Stimulated activated CD4-positive, alpha-beta T cell treated with anti-CD3 and anti-CD28 coated beads, Interleukin-1b, Interleukin-23, amount 100 ng/mL, for 24 hours (primary cell): ENCODE results near the gene RALGPS1.

Source experiments
- DNase-seq, 4 experiments: peaks; one replicate each; pipeline ENCODE4 v3.0.0-alpha.2; 2020; ENCODE audit warnings: low read depth in 4 of 4, low spot score in 1 of 4

RALGPS1 gene

DNA sequence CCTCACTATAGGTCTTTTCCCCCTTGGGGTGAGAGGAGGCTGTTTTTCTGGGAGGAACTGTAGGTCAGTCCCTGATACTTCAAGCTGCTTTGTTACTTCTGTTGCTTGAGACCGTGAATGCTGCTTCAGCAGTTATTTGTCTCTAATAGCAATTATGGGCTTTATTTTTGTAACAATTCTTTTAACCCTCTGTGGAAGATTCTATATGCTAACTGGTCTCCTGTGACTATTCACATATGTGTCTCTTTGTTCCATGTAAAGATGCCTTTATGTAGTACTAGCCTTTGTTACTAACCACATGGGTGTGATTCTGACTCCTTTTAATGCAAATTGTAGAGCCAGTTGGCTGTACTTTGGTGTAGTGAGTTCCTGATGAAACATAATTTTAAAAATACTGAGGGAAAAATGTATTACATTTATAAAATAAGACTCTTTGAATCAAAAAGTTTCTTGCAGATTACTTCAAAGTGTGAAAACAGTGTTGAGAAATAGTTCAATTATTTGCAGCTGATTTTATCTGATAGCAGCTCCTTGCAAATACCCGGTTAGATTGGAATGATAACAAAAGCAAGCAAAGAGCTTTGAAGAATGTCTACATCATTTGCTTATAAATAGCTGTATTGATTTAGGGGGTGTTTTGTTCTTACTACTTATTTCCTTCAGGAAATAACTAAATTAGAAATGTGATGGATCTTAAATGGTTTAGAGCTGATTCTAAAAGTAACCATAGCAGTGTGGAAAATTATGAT is 161.2 kb downstream of the RALGPS1 start:
- no peak for DNase-seq

DNA sequence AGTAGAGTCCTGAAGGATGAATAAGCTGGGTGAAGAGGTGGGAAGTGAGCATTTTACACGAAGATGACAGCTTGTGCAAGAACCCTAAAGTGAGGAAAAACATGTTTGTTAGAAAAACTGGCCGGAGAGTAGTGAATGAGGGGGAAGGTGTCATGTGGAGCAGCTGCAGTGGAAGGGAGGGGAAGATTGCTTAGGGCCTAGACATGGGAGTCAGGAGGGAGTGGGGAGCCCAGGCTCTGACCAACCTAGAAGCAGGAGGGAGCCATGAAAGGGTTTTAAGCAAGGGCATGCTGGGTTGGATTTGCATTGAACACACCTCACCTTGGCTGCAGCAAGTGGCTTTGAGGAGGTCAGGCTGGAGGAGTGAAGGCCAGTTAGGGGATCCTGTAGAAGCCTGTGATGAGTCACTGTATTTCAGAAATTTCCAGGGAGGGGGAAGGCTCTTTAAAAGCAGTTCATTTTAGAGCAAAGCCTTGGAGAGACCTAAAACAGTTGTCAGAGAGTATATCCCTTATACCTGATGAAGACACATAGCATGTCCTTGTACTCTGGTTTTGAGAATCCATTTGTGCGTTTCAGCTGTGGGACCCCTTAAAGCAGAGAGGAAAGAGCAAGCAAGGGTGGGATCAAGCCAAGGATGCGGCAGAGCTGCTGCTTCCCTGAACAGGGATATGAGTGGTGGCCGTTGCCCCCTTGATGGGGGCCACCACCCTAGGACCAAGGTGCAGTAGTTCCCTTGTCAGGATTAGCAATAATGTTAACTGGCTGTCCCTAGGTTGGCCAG is 162.5 kb downstream of the RALGPS1 start:
- no peak for DNase-seq

DNA sequence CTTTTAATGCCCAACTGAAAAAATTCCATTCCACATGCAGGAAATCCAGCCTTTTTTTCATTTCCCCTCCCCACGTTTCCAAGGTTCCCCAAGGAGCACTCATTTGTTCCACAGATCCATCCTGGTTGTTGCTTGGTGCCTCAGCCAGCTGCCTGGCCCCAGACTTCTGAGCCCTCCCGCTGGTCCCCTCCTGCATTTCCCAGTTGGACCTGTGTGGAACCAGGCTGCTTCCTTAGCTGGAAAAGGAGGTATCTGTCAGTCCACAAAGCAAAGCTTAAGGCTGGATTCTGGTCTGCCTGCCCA is 163.0 kb downstream of the RALGPS1 start:
- no peak for DNase-seq

- DNase-seq: no peak
These were observed 163.8 kb downstream of the RALGPS1 start for GRCh38 chr9:127078336-127078735.

GRCh38 chr9:127078988-127079387 is 164.4 kb downstream of the RALGPS1 start:
- no peak for DNase-seq

- DNase-seq: no peak
These were observed 165.0 kb downstream of the RALGPS1 start for GRCh38 chr9:127079446-127080140.

GRCh38 chr9:127081250-127082185 is 166.9 kb downstream of the RALGPS1 start:
- DNase-seq: no peak

DNA sequence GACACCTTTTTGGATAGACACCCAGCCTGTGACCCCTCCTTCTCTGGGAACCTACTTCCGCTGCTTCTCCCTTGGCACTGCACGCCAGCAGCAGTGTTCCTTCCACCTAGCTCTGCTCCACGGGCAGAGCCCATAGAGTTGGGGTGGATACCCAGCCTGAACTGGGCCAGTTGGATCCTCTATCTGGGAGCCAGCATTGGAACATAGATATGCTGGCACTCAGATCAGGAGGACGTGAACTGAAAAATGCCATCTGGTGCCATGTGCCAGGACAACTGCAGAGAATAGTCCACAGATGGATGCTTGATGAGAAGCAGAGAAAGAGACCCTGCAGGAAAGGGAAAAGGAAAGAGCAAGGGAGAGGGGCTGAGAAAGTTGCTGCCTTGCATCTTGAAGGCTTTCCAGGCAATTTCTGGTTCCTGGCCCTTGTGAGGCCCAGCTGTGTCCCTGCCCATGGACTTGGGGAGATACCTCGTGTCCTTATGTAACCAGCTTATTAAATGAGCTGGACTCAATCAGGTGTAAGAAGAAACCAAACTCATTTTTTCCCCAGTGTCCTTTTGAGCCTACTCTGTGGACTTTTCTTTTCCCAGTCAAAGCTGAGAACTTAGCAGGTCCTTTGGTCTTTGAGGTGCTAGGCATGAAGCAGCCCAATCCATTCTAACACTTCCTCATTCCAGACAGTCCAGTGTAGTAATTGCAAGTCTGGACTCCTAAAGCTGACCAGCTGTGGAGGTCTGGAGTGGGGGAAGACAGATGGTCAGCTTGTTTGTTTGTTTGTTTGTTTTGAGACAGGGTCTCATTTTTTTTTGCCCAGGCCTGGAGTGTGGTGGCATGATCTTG is 168.8 kb downstream of the RALGPS1 start:
- no peak for DNase-seq

DNA sequence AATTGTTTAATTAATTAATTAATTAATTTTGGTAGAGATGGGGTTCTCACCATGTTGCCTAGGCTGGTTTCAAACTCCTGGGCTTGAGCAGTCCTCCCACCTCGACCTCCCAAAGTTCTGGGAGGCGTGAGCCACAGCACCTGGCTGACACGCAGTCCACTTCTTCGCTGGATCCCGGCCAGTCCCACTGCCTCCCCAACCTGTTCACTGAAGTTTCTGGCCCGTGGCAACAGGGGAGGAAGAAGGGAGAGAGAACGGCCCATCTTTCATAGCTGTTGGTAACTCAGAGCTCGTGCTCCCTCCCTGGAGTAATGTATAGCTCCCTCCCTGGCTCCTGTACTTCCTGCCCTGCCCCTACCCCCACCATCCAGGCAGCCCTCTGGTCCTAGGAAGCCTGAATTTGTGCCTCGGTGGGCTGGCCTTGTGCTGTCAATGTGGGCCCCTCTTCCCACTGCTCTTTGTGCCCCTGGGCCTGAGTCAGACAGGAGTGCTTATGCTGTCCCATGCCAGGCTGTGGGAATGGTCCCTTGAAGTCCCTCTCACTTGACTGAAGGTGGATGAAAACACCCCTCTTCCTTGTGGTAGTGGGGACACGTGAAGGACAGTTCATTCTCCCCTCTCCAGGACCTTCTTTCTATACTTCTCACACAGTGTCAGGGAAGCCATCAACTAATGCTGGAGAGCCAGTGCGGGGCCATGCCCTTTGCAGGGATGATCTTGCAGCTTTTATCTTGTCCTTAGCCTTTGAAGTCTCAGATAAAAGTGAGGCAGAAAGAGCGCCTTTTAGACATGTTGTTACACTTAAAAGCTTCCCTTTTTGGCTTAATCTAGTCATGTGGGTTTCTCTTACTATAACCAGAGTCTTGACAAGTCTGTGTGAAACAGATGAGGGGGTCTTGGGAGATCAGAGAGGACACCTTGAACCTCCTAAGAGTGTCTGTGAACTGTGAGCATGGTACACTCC is 169.8 kb downstream of the RALGPS1 start:
- no peak for DNase-seq

DNA sequence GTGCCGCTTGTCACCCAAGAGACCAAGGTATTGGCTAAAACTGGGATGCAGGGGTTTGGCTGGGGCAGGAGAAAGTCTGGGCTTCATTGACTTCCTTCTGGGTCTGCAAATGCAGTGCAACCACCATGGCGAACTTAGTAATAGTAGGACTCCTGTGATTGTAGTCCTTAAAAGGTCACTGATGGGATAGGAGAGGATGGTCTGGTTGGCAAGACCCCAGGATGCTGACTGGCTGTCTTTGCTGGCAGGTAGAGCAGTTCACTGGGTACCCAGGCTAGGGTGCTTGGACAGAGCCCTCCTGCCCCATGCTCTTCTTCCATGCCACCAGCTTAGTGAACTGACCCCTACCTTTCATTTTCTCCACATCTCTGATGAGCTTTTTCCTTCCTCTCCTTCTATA is 170.6 kb downstream of the RALGPS1 start:
- no peak for DNase-seq

DNA sequence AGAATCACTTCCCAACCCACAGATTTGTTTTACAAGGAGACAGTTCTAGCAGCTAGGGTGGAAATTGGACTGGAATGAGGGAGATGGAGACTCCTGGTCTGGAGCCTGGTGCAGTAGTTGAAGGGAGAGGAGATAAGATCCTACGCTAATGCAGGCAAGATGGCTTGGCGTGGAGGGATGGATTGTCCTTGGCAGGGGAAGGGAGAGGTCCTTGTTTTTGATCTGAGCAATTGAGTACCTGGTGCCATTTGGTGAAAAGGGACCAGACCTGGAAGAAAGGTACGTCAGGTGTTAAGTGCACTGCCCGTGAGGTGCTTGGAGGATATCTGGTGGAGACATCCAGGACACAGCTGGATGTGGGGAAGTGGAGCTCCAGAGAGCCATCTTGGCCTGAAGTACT is 172.2 kb downstream of the RALGPS1 start:
- DNase-seq: no peak

DNA sequence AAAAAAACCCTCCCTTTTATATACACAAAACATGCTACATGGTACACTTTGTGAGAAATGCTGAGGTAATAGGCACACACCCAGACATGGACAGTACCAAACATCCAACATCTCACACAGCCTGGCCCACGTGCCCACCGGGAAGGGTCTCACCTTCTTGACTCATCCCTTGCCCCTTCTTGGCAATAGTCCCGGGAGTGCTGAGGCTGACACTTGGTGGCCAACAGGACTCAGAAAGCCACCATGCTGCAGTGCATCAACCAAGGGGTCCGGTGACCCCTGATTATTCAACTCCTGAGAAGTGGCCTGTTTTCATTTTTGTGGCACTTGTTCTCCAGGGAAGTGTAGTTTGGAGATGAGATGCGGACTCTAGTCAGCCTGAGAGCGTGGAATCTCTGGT is 172.8 kb downstream of the RALGPS1 start:
- no peak for DNase-seq

- DNase-seq: no peak
These were observed 173.3 kb downstream of the RALGPS1 start for GRCh38 chr9:127087836-127088235.

DNA sequence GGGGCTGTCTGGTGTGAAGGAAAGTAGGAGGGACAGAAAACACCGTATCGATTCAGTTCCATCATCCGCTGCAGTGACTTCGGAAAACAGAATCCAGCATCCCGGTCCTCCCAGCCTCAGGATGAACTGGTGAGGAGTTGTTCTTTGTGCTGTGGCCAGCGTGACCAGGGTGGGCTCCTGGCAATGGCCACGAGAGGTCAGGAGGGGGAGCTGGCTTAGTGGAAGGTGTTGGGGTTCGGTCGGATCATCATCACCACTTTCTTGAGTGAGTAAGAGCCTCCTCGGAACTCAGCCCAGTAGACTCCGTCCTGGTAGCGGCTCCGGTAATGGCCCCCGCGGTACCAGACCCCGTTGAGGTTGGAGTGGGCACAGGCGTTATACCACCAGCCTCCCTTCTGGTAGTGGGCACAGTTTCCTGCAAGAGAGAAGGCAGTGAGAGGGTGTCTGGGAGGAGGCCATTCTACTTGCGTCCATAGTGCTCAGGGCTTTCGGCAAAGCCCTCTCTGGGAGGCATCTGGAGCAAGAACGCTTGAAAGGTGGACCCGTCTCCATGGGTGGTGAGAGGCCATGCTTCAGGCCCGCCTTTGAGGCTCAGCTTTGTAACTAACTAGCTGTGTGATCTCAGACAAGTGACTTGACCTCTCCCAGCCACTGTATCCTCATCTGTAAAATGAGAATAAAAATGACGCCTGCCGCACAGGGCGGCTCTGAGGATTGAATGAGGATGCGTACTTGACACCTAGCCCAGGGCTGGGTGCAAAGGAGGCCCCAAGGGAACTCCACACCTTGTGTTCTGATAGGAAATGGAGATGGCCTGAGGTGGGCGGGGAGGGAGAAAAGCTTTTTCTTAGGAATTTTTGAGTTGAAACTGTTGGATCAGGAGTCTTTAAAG is 174.4 kb downstream of the RALGPS1 start:
- DNase-seq: no peak

GRCh38 chr9:127089631-127090081 is 175.1 kb downstream of the RALGPS1 start:
- no peak for DNase-seq

DNA sequence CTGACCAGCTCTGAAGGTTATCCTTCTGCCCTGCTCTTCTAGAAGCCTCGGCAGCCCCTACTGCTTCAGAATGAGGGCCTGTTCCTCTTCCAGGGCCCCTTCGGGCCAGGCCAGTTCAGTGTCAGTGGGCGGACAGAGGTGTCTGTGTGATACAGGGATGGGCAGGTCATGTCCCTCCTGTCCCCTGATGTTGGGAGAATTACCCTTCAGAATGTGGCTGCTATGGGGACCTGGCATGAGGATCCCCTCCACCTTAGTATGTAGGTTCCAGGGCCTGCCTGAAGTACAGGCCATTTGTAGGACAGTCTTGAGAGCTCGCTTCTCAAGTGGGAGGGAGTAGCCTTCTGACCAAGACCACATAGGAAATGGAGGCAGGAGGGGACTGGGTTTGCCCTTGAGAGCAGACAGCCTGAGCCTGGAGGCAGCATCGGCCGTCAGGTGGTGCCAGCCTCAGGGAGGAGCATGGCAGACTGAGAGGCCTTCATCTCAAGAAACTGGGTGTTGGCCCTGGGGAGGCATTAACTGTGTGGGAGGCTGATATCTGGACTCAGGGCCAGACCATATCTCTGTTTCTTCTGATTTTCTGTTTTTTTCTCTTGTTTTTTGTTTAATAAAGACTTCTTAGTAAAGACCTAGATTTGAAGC is 175.9 kb downstream of the RALGPS1 start:
- no peak for DNase-seq

DNA sequence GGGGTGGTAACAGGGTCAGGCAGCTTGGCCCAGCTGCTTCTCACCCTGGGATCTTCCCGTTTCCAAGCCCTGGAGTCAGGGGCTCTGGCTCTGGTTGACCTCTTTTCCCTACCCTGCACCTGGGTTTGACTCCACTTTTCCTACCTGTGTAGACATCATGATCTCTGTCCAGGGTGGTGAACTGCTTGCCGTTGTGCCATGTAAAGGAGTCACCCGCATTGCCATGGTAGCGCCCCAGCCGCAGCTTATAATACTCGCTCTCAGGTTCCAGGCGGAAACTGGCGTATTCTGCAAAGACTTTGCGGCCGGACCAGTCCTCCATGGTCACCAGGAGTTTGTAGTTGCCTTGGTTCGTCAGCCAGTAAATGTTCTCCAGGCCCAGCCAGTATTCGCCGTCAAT is 176.9 kb downstream of the RALGPS1 start:
- DNase-seq: no peak
